Stomach (tissue), 4 donors: ENCODE results near the gene UCP1.
A peak's percentile ranks its signal among the peaks of the same experiment; 100 is the strongest.

Source experiments
- CTCF ChIP-seq, 7 experiments: fragments of 450-650 bp in 4 of 7; fragments of 200-600 bp in 3 of 7; sonication (generic) in 3 of 7; IDR thresholded peaks; one replicate each; pipeline ENCODE4 v1.5.1; 2016 to 2019; ENCODE audit warnings: antibody characterized with exemption in 7 of 7, control low read depth in 2 of 7, mild to moderate bottlenecking in 1 of 7
- POLR2A ChIP-seq, 4 donors: fragments of 450-650 bp; IDR thresholded peaks; one replicate each; pipeline ENCODE4 v1.6.1; 2016; ENCODE audit warnings: antibody characterized with exemption in 4 of 4, control low read depth in 2 of 4, mild to moderate bottlenecking in 1 of 4, moderate library complexity in 1 of 4

- TF ChIP-seq CTCF (IDR thresholded peaks at IDR 0.05): peak in 5 of 7 experiments; percentile 9 to 43 (median 24)
- no peak for TF ChIP-seq POLR2A (IDR thresholded peaks at IDR 0.05)
Measured at GRCh38 chr4:140609548-140610425, 41.0 kb upstream of the UCP1 start.
